ENCODE results near the gene CNTNAP2.

The CNTNAP2 gene

GRCh38 chr7:147567043-147567442 is 1450.4 kb downstream of the CNTNAP2 start:
- Histone ChIP-seq H3K9ac (ENCODE audit: low read length) (no peak overlapping the region), H3K27ac (ENCODE audit: low read depth, low read length) (no peak overlapping the region), H3K9me2 (replicated peaks; ENCODE audit: insufficient read depth, low read length) (no peaks in the 10 kb centered on the region), H3F3A (ENCODE audit: insufficient read depth) (no peaks in the 10 kb centered on the region), H2AFZ (ENCODE audit: low read depth, low read length, severe bottlenecking) (no peak overlapping the region), H3K79me2 (ENCODE audit: insufficient read depth, low read length) (no peaks in the 10 kb centered on the region), H3K9me3 (ENCODE audit: insufficient read depth, low read length) (no peaks in the 10 kb centered on the region), H3K36me3 (ENCODE audit: low read length) (no peaks in the 10 kb centered on the region), H3K27me3 (ENCODE audit: low read length) (no peaks in the 10 kb centered on the region), H4K20me1 (ENCODE audit: low read depth, low read length) (no peaks in the 10 kb centered on the region), H3K4me2 (ENCODE audit: low read depth, low read length, poor library complexity, severe bottlenecking) (no peak overlapping the region), H3K4me3 (ENCODE audit: insufficient read depth, low read length, poor library complexity, severe bottlenecking) (no peak overlapping the region)
- TF ChIP-seq EZH2phosphoT487 (conservative IDR thresholded peaks at IDR 0.05; ENCODE audit: low read length) (no peak), CTCF (IDR thresholded peaks at IDR 0.05; ENCODE audit: insufficient read depth, low read length, poor library complexity, severe bottlenecking) (no peak)

- Histone ChIP-seq H3F3A (ENCODE audit: insufficient read depth) (no peaks in the 10 kb centered on the region), H4K20me1 (ENCODE audit: low read depth, low read length) (no peaks in the 10 kb centered on the region), H3K9me2 (replicated peaks; ENCODE audit: insufficient read depth, low read length) (no peaks in the 10 kb centered on the region), H3K27ac (ENCODE audit: low read depth, low read length) (no peak overlapping the region), H2AFZ (ENCODE audit: low read depth, low read length, severe bottlenecking) (no peak overlapping the region), H3K27me3 (ENCODE audit: low read length) (no peaks in the 10 kb centered on the region), H3K4me3 (ENCODE audit: insufficient read depth, low read length, poor library complexity, severe bottlenecking) (no peak overlapping the region), H3K9me3 (ENCODE audit: insufficient read depth, low read length) (no peaks in the 10 kb centered on the region), H3K4me2 (ENCODE audit: low read depth, low read length, poor library complexity, severe bottlenecking) (no peak overlapping the region), H3K79me2 (ENCODE audit: insufficient read depth, low read length) (no peaks in the 10 kb centered on the region), H3K36me3 (ENCODE audit: low read length) (no peaks in the 10 kb centered on the region), H3K9ac (ENCODE audit: low read length) (no peak overlapping the region)
- TF ChIP-seq CTCF (IDR thresholded peaks at IDR 0.05; ENCODE audit: insufficient read depth, low read length, poor library complexity, severe bottlenecking): no peak
- no peak for TF ChIP-seq EZH2phosphoT487 (conservative IDR thresholded peaks at IDR 0.05; ENCODE audit: low read length)
Observed at GRCh38 chr7:147569116-147569913, 1452.7 kb downstream of the CNTNAP2 start.

- no peaks in the 10 kb centered on the region for H3K36me3 ChIP-seq (ENCODE audit: low read length)
- no peaks in the 10 kb centered on the region for H3K9me3 ChIP-seq (ENCODE audit: insufficient read depth, low read length)
- no peaks in the 10 kb centered on the region for H3F3A ChIP-seq (ENCODE audit: insufficient read depth)
- H3K9ac ChIP-seq (ENCODE audit: low read length): no peak overlapping the region
- H3K9me2 ChIP-seq (replicated peaks; ENCODE audit: insufficient read depth, low read length): no peaks in the 10 kb centered on the region
- H2AFZ ChIP-seq (ENCODE audit: low read depth, low read length, severe bottlenecking): no peak overlapping the region
- H3K79me2 ChIP-seq (ENCODE audit: insufficient read depth, low read length): no peaks in the 10 kb centered on the region
- H3K4me3 ChIP-seq (ENCODE audit: insufficient read depth, low read length, poor library complexity, severe bottlenecking): no peak overlapping the region
- H3K4me2 ChIP-seq (ENCODE audit: low read depth, low read length, poor library complexity, severe bottlenecking): no peak overlapping the region
- no peaks in the 10 kb centered on the region for H3K27me3 ChIP-seq (ENCODE audit: low read length)
- TF ChIP-seq EZH2phosphoT487 (conservative IDR thresholded peaks at IDR 0.05; ENCODE audit: low read length) (no peak), CTCF (IDR thresholded peaks at IDR 0.05; ENCODE audit: insufficient read depth, low read length, poor library complexity, severe bottlenecking) (no peak)
- no peak overlapping the region for H3K27ac ChIP-seq (ENCODE audit: low read depth, low read length)
- H4K20me1 ChIP-seq (ENCODE audit: low read depth, low read length): no peaks in the 10 kb centered on the region
Observed at GRCh38 chr7:147570390-147570789, 1453.8 kb downstream of the CNTNAP2 start.
